ENCODE measurements around the gene RUNDC3A.

The RUNDC3A gene

DNA sequence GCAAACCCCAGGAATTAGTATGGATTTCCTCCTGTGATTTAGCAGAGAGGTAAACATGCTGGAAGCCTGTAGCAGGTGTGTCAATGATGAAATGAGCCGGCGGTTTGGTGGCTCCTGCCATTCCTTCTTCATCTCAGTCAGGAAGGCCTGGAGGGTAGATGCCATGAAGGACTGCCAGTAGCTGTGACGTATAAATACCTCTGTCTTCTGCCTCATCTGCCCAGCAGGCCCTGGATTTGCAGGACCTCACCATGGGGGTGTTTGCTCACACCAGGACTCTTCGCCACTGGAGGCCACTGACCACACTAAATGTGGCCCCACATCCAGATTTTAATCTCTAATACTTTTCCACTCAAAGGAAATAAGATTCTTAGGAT, 24.4 kb upstream of the RUNDC3A start:
- DNase-seq = no peak

GRCh38 chr17:44287651-44288050, 20.8 kb upstream of the RUNDC3A start:
- DNase-seq = no peak

DNA sequence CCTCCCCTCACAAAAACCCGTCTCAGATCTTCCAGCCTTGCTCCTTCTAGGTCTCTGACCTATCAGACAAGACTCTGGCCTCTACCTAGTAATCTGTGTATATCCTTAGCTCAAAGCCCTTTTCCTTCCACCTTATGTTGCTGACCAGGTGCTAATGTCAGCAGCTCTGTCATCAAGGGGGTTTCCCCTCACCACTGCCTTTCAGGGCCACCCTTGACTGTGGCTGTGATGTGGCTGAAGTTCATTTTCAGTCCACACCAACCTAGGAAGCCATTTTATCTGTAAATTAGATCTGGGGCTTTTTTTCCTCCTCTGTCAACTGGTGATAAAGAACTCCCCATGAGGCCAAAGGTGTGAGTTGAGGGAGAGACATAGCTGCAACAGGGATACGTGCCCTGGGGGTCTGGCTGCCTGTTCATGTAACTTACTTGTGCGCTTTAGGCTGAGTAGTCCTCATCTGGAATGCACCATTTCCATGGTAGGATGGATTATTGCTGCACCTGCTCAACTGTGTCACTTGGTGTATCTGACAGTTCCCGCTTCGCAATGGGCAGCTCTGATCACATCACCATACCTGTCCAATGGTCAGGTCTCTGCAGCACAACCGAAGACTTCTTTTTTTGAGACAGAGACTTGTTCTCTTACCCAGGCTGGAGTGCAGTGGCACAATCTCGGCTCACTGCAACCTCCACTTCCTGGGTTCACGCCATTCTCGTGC, 14.7 kb upstream of the RUNDC3A start:
- DNase-seq = no peak

DNA sequence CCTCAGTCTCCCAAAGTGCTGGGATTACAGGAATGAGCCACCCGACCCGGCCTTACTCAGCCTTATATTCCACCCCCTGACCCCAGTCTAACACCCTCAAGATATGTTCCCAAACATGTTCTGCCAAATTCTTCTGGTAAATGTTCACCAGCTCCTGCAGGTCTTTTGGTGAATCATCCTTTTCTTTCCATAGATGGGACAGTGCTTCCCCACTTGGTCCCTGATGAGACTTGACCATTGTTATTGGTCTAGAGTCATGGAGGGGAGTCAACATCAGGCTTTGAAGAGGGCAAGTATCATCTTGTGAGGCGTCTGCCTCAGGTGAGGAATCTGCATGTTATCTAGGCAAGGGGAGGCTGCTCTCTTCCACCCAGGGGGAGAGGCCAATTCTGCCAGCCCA, 10.4 kb upstream of the RUNDC3A start:
- DNase-seq = no peak

GRCh38 chr17:44304651-44305050, 3.8 kb upstream of the RUNDC3A start:
- DNase-seq = no peak

DNA sequence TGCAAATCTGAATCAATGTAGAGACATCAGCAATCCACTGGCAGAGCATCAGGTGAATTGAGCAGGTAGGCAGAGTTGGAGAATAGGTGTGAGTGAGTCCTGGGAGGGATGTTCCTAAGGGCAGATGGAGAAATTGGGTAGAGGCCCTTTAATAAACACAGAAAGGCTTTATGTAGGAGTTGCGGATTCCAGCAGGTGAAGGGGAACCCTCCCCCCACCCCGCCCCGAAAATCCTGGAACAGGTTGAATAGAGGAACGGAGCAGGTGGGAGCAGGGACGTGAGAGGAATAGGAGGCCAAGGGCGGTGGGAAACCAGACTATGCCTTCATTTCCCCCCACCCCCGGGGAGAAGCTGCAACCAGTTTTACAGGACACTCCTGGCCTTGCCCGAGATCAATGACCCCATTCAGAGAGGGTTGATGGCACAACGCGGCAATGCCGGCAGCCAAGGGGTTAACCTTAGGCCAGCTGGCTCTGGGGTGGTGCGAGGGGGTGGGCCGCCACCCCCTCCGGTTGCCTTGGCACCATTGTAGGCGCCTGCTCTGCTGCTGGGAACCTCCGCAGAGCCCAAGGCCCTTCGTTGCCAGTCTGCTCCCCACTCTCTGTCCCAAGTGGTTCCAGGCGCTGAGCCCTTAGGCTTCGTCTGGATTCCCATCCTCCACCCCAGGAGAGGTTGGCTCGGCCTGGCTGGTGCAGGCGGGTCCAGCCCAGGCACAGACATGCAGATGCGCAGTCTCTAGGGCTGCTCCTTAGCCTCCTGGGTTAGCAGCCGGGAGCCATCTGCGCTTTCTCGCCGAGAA, 814 bp upstream of the RUNDC3A start:
- DNase-seq = no peak

GRCh38 chr17:44308865-44309264, 464 bp downstream of the RUNDC3A start:
- no peak for DNase-seq

DNA sequence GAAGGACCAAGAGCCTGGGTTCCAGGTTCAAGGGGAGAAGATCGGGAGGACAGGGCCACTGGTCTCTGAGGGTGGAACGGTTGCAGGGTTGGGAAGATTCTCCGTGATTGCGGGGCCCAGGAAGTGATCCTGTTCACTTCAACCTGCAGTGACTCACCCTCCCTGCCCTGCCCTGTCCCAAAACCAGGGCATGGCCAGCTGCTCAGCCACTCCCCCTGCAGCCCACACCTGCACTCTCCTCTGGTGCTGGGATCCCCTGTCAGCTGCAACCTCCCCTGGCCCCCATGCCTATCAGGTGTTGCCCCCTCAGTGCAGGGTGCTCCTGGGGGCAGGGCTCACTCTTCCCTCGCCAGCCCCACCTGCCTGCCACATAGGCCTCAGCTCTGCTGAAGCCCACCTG, 1.1 kb downstream of the RUNDC3A start:
- no peak for DNase-seq

GRCh38 chr17:44310188-44310587, 1.8 kb downstream of the RUNDC3A start:
- no peak for DNase-seq

GRCh38 chr17:44310609-44311376, 2.4 kb downstream of the RUNDC3A start:
- no peak for DNase-seq

DNA sequence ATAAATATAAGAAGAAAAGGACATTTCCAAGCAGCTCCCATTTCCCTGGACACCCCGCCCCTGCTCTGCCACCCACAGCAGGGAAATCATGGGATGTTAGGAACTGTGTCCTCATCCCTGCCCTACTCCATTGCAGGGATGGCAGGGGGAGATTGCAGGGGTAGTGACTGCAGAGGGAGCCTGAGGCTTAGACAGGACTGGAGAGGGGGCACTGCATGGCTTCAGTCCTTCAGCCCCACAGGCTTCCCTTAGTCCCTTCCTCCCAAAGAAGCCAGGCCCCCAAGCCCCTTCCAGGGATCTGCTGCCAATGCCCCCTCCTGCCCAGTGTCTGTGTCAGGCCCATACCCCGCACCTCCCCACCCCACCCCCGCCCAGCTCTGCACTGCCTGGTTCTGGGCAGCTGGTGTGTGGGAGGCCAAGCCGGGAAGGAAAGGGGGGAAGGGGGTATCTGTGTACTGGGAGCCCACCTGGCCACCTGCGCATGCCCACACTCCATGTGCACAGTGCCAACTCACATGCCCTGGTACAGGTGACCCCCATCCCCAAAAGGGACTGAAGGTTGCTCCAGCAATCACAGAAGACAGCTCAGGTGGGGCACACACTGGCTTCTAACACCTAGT, 3.3 kb downstream of the RUNDC3A start:
- no peak for DNase-seq

DNA sequence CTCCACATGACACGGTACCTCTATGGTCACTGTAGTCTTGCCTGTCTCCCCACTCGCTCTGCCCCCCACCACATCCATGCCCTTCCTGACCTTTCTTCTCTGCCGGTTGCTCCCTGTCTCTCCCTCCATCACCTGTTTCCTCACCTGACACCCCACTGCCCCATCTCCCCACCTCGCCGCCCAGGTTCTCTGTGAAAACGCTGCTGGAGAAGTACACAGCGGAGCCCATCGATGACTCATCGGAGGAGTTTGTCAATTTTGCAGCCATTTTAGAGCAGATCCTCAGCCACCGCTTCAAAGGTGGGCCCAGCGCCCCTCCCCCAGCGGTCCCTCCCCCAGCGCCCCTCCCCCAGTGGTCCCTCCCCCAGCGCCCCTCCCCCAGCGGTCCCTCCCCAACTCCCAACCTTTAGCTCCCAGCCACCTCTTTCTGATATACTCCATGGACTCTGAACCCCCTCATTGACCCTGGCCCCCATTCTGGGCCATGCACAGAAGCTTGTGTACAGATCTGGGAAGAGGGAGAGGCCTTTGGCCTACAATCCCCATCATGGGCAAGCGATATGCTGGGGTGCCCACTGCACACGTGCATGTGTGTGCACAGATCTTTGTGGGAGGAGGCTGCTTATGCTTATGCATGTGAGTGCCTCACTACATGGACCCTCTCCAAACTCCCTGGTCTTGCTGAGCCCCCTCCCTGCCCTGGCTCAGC, 4.1 kb downstream of the RUNDC3A start:
- DNase-seq = no peak

DNA sequence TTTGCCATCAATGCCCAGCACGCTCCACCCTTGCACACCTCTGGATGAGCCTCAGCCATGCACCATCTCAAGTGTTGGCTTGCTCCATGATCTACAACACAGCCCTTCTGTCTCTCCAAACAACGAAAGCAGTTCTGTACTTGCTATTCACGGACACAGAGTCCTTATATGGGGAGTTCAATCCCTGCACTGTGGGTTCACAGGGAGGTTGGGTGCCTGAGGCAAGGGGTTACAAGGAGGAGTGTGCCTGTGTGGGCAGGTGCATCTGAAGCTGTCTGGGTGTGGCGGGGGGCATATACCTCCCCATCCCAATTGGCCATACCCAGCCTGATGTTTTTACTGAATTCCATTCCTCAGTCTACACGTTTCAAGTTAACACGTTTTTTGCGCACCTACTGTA, 5.6 kb downstream of the RUNDC3A start:
- DNase-seq = no peak

DNA sequence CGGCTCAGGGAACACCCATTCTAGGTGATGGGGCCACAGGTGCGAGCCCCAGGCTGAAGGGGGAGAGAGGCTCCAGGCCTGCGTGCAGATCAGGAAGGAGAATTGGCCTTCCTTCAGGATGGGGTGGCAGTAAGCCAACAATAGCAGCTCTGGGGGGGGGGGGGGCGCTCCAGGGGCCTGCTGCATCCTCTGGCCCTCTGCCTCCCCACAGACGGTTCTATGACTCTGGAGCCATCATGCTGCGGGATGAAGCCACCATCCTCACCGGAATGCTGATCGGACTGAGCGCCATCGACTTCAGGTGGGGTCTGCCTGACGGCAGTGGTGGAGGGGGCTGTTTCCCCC, 6.1 kb downstream of the RUNDC3A start:
- DNase-seq = no peak

DNA sequence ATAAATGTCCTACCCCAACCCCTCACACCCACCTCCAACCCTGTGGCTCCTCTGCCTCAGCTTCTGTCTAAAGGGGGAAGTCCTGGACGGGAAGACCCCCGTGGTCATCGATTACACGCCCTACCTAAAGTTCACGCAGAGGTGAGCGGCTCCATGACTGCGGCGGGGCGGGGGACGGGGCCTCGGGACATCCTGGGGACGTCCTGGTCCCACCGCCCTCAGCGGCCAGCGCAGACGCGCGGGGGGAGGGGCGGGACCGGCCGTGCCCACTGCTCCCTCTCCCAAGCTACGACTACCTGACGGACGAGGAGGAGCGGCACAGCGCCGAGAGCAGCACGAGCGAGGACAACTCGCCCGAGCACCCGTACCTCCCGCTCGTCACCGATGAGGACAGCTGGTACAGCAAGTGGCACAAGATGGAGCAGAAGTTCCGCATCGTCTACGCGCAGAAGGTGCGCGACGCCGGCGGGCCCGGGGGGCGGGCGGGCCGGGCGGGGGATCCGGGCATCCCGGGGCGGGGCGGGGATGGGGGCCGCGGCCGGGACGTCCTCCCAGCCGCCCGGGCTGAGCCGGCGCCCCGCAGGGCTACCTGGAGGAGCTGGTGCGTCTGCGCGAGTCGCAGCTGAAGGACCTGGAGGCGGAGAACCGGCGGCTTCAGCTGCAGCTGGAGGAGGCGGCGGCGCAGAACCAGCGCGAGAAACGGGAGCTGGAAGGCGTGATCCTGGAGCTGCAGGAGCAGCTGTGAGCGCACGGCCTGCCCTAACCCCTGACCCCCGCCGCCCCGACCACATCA, 6.7 kb downstream of the RUNDC3A start:
- peak; percentile 12 to 14 for DNase-seq

- no peak for DNase-seq
These were observed 7.6 kb downstream of the RUNDC3A start for GRCh38 chr17:44315760-44316731.

DNA sequence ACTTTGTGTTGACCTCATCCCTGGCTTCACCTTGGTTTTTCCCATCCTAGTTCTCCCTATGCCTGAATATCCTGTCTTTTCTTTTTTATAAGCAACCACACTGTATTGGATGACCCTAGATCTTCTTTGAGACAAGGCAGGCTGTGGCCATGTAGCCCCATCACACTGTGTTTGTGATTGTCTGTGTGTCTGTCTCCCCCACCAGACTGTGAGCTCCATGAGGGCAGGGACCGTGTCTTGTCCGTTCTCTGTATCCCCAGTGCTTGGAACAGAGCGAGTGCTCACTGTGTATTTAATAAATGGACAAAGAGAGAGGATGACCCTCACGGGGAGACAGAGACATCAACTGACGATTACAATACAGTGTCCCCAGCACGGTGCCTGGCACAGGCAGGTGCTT, 9.1 kb downstream of the RUNDC3A start:
- no peak for DNase-seq

- DNase-seq = no peak
These were observed 9.9 kb downstream of the RUNDC3A start for GRCh38 chr17:44318077-44318892.

DNA sequence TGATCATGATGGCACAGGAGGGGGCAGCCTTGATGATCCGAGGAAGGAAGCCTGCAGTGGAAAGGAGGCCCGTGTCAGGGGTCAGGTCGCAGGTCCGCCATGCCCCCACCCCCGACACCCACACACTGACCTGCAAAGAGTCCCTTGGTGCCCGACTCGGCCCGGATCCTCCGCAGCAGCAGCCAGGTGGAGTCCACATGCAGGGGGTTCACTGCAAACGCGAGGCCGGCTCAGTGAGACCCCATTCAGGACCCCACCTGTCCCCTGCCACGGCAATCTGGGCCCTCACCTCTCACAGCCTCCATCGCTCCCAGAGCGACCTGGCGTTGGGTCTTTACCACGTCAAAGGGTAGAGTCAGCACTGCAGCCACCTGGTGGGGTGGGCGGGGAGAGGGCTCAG, 11.7 kb downstream of the RUNDC3A start:
- no peak for DNase-seq

Measured in Kasumi-1 (cell line).